Adrenal gland (tissue), 12 donors: ENCODE data around the gene PLAU. TPM values are rescaled to one million over a fixed set of nuclear protein-coding genes. Genes with fewer than 3 reads are reported as not detected.
"Not testable (repeated sequence)": the region's sequence is repeated elsewhere in the genome, so short reads cannot be mapped to it uniquely, and the experiment has no call there.

Experiments used
- DNase-seq, 7 donors: peaks; one replicate each; pipeline ENCODE4 v3.0.0-alpha.2; 2019 to 2020
- H3K27ac ChIP-seq, 5 donors: fragments of 200-600 bp; sonication (generic) in 4 of 5; 1 replicate in 3 of 5; 2 replicates in 2 of 5; pipeline versions ENCODE4 v1.5.1 to v1.8.0; 2016 to 2020; ENCODE audit warnings: mild to moderate bottlenecking in 1 of 5
- H3K27me3 ChIP-seq: fragments of 200-600 bp; 2 replicates; pipeline ENCODE4 v1.8.0; 2021
- H3K36me3 ChIP-seq, 2 donors: fragments of 200-600 bp; replicated peaks in 1 of 2; 1 replicate in 1 of 2; 2 replicates in 1 of 2; pipeline versions ENCODE4 v1.5.1 to v1.8.0; 2018 to 2022
- H3K4me1 ChIP-seq, 2 donors: fragments of 200-600 bp; replicated peaks in 1 of 2; 1 replicate in 1 of 2; 2 replicates in 1 of 2; pipeline versions ENCODE4 v1.5.1 to v1.8.0; 2018 to 2021
- H3K4me3 ChIP-seq, 4 donors: fragments of 200-600 bp; sonication (generic) in 3 of 4; one replicate each; pipeline ENCODE4 v1.5.1; 2016 to 2018
- H3K9me3 ChIP-seq, 3 donors: fragments of 200-600 bp; sonication (generic) in 1 of 3; replicated peaks in 1 of 3; 1 replicate in 2 of 3; 2 replicates in 1 of 3; pipeline versions ENCODE4 v1.5.1 to v1.8.0; 2016 to 2021
- CTCF ChIP-seq, 6 experiments: fragments of 450-650 bp in 4 of 6; fragments of 200-600 bp in 2 of 6; sonication (generic) in 1 of 6; IDR thresholded peaks; 1 replicate in 5 of 6; 2 replicates in 1 of 6; pipeline versions ENCODE4 v1.5.1 to v1.8.0; 2016 to 2021; ENCODE audit warnings: antibody characterized with exemption in 6 of 6, mild to moderate bottlenecking in 2 of 6, moderate library complexity in 1 of 6
- POLR2A ChIP-seq, 2 donors: fragments of 450-650 bp; IDR thresholded peaks; one replicate each; pipeline ENCODE4 v1.6.1; 2017; ENCODE audit warnings: antibody characterized with exemption in 2 of 2, mild to moderate bottlenecking in 2 of 2, moderate library complexity in 1 of 2
- WGBS, 4 donors: extraction: QIAGEN DNeasy Blood & Tissue Kit in 2 of 4; methylation state at CpG; one replicate each; pipeline versions ENCODE4 v1.1.5 to v1.1.7; 2013 to 2017; 5-methylcytosine and 5-hydroxymethylcytosine counted together
- intact Hi-C, 2 donors: fragments of 100-400 bp; cut with DNase I; formaldehyde crosslinking; loops; one replicate each; pipeline versions ENCODE4 v1.14.1 to v1.15.0; 2022 to 2023
- polyA plus RNA-seq, 3 donors: library from polyadenylated mRNA; stranded (reverse); fragments of 200-250 nt in 2 of 3; fragments of 350-450 nt in 1 of 3; fragmentation: Illumina TruSeq in 1 of 3; extraction: RNeasy Lipid Tissue Mini Kit (QIAGEN cat#74804) in 1 of 3; gene quantifications; one replicate each; pipeline ENCODE4 v1.2.3, GENCODE V29; 2013 to 2014
- total RNA-seq, 9 donors: library from RNA; depleted of rRNA in 4 of 9; stranded (reverse); fragments of >200 nt in 4 of 9; fragments of 120-200 nt in 1 of 9; fragmentation: NEBNext Ultra II Directional in 1 of 9; extraction: Animal tissue kit (Norgen Biotek cat#: 25700) in 1 of 9; gene quantifications; one replicate each; pipeline versions ENCODE4 v1.1.0 to v1.2.4, GENCODE V29; 2013 to 2023
- donor health status: healthy with polysubstance abuse.
- donor health status: Bipolar disorder and iron deficiency.
- donor health status: DM: yes; HTN: yes; CAD: no.
- donor health status: DM: no; HTN: no; CAD: no.
- donor health status: DM: no; HTN: no; CAD: no.
- donor health status: DM: yes; HTN: yes; CAD: no.

The PLAU gene
- total and polyA plus RNA-seq, 12 donors: 0.94 to 19.4 (median 6.9) TPM

GRCh38 chr10:73924935-73925334 lies 14.0 kb downstream of the PLAU start:
- Histone ChIP-seq H3K9me3 (no peaks in the 10 kb centered on the region), H3K27ac (no peak overlapping the region), H3K4me3 (no peak overlapping the region), H3K36me3 (no peaks in the 10 kb centered on the region), H3K4me1 (no peaks in the 10 kb centered on the region), H3K27me3 (no peaks in the 10 kb centered on the region)
- DNase-seq: no peak
- 90 to 100% (median 95%) methylated on average over 1 of the region's 1 CpG for WGBS, 4 donors
- intact Hi-C loops: no loop called here
- TF ChIP-seq CTCF (IDR thresholded peaks at IDR 0.05) (no peak), POLR2A (IDR thresholded peaks at IDR 0.05) (no peak)

GRCh38 chr10:73925539-73925938 lies 14.6 kb downstream of the PLAU start:
- no peaks in the 10 kb centered on the region for H3K27me3 ChIP-seq
- H3K27ac ChIP-seq: no peak overlapping the region
- no peak for DNase-seq
- TF ChIP-seq POLR2A (IDR thresholded peaks at IDR 0.05) (no peak), CTCF (IDR thresholded peaks at IDR 0.05) (no peak)
- H3K4me3 ChIP-seq: no peak overlapping the region
- no peaks in the 10 kb centered on the region for H3K36me3 ChIP-seq
- H3K9me3 ChIP-seq: no peaks in the 10 kb centered on the region
- H3K4me1 ChIP-seq: no peaks in the 10 kb centered on the region
- intact Hi-C loops: no loop called here
- WGBS, 4 donors: 79 to 91% (median 80%) methylated on average over 4 of the region's 4 CpGs

GRCh38 chr10:73926152-73926764 lies 15.3 kb downstream of the PLAU start:
- 73 to 82% (median 80%) methylated on average over 5 of the region's 5 CpGs for WGBS, 4 donors
- no peaks in the 10 kb centered on the region for H3K36me3 ChIP-seq
- no peaks in the 10 kb centered on the region for H3K27me3 ChIP-seq
- peak in 4 of 7 donors; percentile 21 to 51 (median 30) for DNase-seq
- peak overlapping the region in 1 of 5 donors; percentile 38 for H3K27ac ChIP-seq
- H3K9me3 ChIP-seq: no peaks in the 10 kb centered on the region
- intact Hi-C loops: no loop called here
- no peak for TF ChIP-seq CTCF (IDR thresholded peaks at IDR 0.05)
- H3K4me1 ChIP-seq: no peaks in the 10 kb centered on the region
- H3K4me3 ChIP-seq: no peak overlapping the region

- H3K36me3 ChIP-seq, H3K4me3 ChIP-seq, DNase-seq, intact Hi-C loops, H3K27ac ChIP-seq, H3K27me3 ChIP-seq, H3K4me1 ChIP-seq, H3K9me3 ChIP-seq: not testable (repeated sequence)
- 82 to 86% (median 85%) methylated on average over 13 of the region's 13 CpGs for WGBS, 4 donors
Measured at GRCh38 chr10:73930630-73931327, 19.8 kb downstream of the PLAU start.
